ENCODE data around the gene KCNN1. TPM values are rescaled to one million over a fixed set of nuclear protein-coding genes. Genes with fewer than 3 reads are reported as not detected.

KCNN1 gene
- total and polyA plus RNA-seq, 10 donors, result 0.03 to 0.10 (median 0.04) TPM; not detected in 7

DNA sequence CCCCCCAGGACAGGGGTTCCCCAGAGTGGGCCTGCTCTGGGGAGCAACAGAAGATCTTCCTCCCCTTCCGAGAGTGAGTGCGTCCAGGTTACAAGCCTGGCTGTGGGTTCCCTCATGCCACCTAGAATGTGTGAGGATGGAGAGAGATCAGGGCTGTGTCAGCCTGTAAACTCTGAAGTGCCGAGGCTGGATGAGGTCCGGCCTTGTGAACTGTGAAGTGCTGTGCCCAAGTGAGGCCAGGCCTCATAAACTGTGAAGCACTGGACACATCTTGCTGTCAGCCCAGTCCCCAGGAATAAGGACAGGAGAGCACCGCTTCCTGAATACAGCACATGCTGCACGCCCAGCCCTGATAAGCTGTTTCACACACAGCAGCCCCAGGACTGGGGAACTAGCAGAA is 7.6 kb downstream of the KCNN1 start:
- no peaks in the 10 kb centered on the region for H3K9me3 ChIP-seq
- intact Hi-C loops (cut with DNase I; ENCODE audit: low total_unique reads), result no loop called here
- H3K36me3 ChIP-seq, result no peaks in the 10 kb centered on the region
- WGBS, 5 donors, result 68 to 91% (median 86%) methylated on average over 6 of the region's 6 CpGs; no CpG with 5 or more reads in 1 of the 5 donors
- TF ChIP-seq POLR2AphosphoS5 (IDR thresholded peaks at IDR 0.05), result no peak
- no peak for TF ChIP-seq POLR2A (IDR thresholded peaks at IDR 0.05)
- TF ChIP-seq, protein P1, sequence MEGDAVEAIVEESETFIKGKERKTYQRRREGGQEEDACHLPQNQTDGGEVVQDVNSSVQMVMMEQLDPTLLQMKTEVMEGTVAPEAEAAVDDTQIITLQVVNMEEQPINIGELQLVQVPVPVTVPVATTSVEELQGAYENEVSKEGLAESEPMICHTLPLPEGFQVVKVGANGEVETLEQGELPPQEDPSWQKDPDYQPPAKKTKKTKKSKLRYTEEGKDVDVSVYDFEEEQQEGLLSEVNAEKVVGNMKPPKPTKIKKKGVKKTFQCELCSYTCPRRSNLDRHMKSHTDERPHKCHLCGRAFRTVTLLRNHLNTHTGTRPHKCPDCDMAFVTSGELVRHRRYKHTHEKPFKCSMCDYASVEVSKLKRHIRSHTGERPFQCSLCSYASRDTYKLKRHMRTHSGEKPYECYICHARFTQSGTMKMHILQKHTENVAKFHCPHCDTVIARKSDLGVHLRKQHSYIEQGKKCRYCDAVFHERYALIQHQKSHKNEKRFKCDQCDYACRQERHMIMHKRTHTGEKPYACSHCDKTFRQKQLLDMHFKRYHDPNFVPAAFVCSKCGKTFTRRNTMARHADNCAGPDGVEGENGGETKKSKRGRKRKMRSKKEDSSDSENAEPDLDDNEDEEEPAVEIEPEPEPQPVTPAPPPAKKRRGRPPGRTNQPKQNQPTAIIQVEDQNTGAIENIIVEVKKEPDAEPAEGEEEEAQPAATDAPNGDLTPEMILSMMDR (IDR thresholded peaks at IDR 0.05 in 8 of 11, conservative IDR thresholded peaks at IDR 0.05 in 3 of 11), result no peak
- no peak overlapping the region for H3K4me3 ChIP-seq
- DNase-seq, result no peak
- H3K27ac ChIP-seq, result no peak overlapping the region
- H3K27me3 ChIP-seq (replicated peaks in 1 of 7), result peaks cover 0 to 3% (median 0%) of the 10 kb centered on the region in 7 donors
- peaks cover 0 to 3% (median 2%) of the 10 kb centered on the region in 6 donors for H3K4me1 ChIP-seq

DNA sequence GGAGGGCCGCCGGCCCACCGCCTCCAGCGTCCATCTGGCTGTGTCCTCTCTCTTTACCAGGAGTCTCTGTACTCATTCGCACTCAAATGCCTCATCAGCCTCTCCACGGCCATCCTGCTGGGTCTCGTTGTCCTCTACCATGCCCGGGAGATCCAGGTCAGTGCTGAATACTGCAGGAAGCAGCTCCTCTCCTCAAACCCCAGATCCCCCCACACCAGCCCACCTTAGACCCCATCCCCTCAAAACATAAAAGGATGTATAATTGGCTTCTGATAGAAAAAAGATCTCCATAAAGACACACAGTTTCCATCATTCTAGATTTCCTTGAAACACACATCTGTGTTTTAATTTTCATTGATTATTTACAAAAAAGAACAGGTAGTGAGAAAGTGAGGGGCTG is 8.1 kb downstream of the KCNN1 start:
- Histone ChIP-seq H3K9me3 (no peaks in the 10 kb centered on the region), H3K27me3 (replicated peaks in 1 of 7) (no peaks in the 10 kb centered on the region), H3K27ac (no peak overlapping the region), H3K4me3 (no peak overlapping the region), H3K36me3 (no peaks in the 10 kb centered on the region), H3K4me1 (peaks cover 0 to 8% (median 4%) of the 10 kb centered on the region in 6 donors)
- DNase-seq, result no peak
- intact Hi-C loops (cut with DNase I; ENCODE audit: low total_unique reads), result no loop called here
- no peak for TF ChIP-seq POLR2AphosphoS5 (IDR thresholded peaks at IDR 0.05)
- TF ChIP-seq, protein P1 (IDR thresholded peaks at IDR 0.05 in 8 of 11, conservative IDR thresholded peaks at IDR 0.05 in 3 of 11), result no peak
- no peak for TF ChIP-seq POLR2A (IDR thresholded peaks at IDR 0.05)
- WGBS, 5 donors, result 83 to 100% (median 93%) methylated on average over 2 to 8 of the region's 8 CpGs

DNA sequence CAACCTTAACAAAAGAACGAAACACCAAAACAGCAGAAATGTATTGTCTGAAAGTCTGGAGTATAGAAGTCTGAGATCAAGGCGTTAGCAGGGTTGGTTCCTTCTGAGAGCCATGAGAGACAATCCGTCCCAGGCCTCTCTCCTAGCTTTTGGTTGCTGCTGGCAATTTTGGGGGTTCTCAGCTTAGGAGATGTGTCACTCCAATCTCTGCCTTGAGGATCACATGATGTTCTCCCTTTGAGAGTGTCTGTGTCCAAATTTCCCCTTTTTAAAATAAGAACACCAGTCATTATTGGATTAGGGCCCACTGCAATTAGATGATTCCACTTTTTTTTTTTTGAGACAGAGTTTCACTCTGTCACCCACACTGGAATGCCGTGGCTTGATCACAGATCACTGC is 10.1 kb downstream of the KCNN1 start:
- no peak for TF ChIP-seq POLR2A (IDR thresholded peaks at IDR 0.05)
- TF ChIP-seq, protein P1 (IDR thresholded peaks at IDR 0.05 in 8 of 11, conservative IDR thresholded peaks at IDR 0.05 in 3 of 11), result no peak
- TF ChIP-seq POLR2AphosphoS5 (IDR thresholded peaks at IDR 0.05), result no peak
- Histone ChIP-seq H3K4me3 (no peak overlapping the region), H3K36me3 (no peaks in the 10 kb centered on the region), H3K4me1 (peaks cover 0 to 16% (median 4%) of the 10 kb centered on the region in 6 donors), H3K27me3 (replicated peaks in 1 of 7) (peaks cover 0 to 7% (median 0%) of the 10 kb centered on the region in 7 donors), H3K9me3 (no peaks in the 10 kb centered on the region), H3K27ac (no peak overlapping the region)
- WGBS, 5 donors, result 81 to 89% (median 83%) methylated on average over 4 of the region's 4 CpGs
- intact Hi-C loops (cut with DNase I; ENCODE audit: low total_unique reads), result no loop called here
- no peak for DNase-seq

DNA sequence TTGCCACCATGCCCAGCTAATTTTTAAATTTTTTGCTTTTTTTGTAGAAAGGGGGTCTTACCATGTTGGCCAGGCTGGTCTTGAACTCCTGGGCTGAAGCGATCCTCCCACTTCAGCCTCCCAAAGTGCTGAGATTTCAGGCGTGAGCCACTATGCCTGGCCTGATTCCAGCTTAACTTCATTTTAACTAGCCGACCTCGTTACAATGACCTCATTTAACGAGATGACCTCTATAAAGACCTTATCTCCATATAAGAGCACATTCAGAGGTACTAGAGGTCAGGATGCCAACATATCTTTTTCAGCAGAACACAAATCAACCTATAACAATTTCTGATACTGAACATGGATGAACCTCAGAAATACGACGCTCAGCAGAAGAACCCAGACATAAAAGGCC is 10.6 kb downstream of the KCNN1 start:
- intact Hi-C loops (cut with DNase I; ENCODE audit: low total_unique reads), result no loop called here
- no peak for DNase-seq
- TF ChIP-seq, protein P1 (IDR thresholded peaks at IDR 0.05 in 8 of 11, conservative IDR thresholded peaks at IDR 0.05 in 3 of 11), result no peak
- no peak for TF ChIP-seq POLR2AphosphoS5 (IDR thresholded peaks at IDR 0.05)
- no peak for TF ChIP-seq POLR2A (IDR thresholded peaks at IDR 0.05)
- WGBS, 5 donors, result 73 to 86% (median 79%) methylated on average over 7 of the region's 7 CpGs
- Histone ChIP-seq H3K27me3 (replicated peaks in 1 of 7) (peaks cover 0 to 11% (median 0%) of the 10 kb centered on the region in 7 donors), H3K4me1 (peaks cover 0 to 16% (median 4%) of the 10 kb centered on the region in 6 donors), H3K4me3 (no peak overlapping the region), H3K9me3 (no peaks in the 10 kb centered on the region), H3K27ac (no peak overlapping the region), H3K36me3 (no peaks in the 10 kb centered on the region)

Measured in spleen (tissue), 11 donors.